NCI-H2081 (cell line): Measurements from ENCODE around the gene GLI2.

Experiments
- DNase-seq, 2 experiments: peaks; one replicate each; lab custom pipeline; 2025; lab: John Stamatoyannopoulos, UW

Gene GLI2

DNA sequence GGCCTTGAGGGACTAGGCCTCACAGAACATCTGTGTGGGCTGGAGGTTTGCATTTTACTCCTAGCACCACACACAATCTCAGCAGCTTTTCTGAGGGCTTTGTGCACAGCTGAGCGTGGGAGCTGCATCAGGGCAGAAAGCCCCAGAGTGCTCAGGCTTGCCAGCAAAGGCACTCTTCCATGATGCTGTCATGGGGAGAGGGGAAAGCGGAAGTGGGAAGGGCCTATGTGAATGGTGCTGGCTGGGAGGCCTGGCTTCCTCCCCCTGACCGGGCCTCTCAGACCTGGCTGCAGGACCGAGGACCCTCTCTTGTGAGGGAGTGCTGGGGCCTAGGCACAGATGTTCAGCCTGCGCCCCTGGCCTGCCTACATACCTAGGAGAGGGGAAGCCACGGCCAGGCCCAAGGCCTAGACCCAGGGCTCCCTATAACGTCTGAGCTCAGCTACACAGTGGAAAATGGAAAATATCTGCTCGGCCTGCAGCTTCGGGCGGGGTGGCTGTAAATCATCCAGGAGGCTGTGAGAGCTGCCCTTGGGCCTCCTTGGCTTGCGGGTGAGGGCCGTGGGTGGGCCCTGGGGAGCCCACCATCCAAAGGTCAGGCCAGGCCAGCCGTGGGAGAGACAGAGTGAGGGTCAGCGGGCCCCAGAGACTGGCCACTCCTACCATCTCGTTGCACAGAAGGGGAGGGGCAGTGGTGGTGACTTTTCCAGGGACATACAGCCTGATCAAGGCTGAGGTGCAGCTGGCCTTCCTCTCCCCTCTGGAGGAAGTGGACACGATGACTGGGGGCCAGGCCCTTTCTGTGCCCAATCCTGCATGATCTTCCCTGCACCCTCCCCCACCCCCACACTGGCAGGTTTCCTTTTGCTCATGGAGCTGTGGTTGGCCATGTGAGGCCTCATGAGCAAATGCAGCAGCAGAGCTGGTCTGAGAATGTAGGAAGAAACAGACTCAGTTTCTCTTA lies 22.8 kb downstream of the GLI2 start:
- no peak for DNase-seq

DNA sequence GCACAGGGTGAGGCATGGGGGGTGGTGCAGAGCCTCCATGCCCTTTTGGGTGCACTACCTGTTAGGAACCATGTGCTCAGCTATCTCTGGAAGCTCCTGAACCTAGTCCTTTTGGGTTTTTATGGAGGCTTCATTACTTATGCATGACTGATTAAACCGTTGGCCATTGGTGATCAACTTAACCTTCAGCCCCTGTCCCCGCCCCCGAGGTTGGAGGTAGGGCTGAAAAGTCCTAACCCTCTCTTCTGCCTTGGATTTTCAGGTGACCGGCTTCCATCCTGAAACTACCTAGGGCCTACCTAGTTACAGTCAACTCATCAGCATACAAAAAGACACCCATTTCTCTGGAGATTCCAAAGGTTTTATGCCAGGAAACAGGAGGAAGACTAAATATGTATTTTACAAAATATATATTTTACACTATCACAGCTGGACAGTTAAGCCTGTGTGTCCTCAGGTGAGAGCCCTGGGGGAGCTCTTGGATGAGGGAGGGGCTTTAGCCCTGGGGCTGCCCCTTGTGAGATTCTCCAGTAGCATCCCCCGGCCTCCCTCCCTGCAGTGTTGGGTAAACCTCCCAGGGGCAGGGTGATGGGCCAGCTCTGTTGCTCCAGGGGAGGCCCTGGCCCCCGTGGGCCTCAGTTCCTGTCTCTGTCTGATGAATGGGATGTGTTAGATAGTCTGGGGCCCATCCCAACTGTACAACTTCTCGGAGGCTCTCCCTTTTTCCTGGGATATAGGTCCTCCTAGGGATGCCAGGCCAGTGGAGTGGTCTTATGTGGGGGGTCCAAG lies 24.1 kb downstream of the GLI2 start:
- DNase-seq: no peak

DNA sequence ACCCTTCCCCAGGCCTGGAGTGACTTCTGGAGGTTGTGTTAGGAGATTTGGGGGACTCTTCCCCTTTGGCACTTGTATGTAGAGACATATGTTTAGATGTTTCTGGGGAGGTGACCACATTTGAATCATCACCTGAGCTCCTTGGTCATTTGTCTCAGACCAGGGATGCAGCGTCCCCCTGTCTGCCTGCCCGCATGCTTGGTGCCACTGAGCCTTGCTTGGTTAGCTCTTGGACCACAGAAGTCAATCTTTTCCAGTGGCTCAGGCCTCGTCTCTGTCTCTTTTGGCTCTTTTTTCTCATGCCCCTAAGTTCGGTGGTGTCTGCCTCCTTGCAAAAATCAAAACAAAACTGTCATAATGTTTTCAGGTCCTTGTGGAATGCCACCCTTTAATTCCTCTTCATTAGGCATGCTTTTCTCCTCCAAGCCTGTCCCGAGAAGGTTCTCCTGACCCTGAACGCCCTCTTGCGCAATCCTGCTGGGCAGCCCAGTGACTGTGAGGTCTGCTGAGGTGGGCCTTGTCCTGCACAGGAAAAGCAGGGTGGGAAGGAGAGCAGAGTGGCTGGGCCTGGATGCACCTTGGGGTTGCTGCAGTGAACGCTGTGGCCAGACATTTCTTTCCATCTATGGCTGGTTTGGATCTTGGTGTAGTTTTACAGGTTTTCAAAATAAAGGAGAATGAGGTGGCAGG lies 24.9 kb downstream of the GLI2 start:
- DNase-seq: no peak

DNA sequence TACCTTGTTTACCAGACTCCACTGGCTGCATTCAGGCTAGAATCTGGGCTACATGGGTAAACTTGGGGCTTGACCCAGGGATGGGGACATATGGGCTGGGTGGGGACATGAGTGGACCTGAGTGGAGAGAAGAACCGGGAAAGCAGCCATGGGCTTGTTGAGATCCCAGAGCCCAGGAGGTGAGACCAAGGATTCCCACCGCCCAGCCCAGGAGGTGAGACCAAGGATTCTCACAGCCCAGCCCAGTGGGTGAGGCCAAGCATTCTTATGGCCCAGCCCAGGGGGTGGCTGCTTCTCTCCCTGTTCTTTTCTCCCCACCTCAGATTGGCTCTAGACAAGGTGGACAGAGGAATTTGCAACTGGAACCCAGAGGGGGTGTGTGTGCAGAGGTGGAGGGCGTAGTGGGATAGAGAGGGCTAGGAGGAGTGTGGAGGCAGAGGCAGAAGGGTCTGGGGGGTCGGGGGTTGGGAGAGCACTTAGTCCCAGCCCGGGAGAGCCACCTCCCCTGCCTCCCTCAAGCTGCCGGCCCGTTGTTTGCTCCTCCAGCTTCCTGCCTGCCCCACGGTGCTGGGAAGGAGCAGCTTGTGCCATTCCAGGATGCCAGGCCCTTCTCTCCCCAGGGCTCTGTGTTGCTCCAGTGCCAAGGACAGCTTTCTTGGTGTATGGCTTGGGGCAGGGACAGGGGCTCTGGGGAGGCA lies 25.6 kb downstream of the GLI2 start:
- DNase-seq: no peak

DNA sequence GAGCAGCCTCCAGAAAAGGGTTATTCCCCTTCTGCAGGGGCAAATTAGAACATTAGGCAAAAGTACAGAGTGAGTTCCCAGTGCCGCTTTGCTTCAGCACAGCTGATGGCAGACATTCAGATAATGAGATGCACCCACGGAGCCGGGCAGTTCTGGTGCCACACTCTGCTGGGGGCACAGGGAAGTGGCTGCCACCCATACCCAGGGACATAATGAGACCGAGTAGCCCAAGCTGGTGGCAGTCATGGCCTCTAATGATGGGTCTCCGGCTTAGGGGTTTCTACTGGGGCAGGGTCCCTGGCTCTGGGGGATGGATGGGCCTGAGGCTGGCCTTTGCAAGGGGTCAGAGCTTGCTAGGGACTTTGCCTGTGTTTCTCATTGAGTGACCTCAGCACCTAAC lies 26.2 kb downstream of the GLI2 start:
- DNase-seq: no peak

DNA sequence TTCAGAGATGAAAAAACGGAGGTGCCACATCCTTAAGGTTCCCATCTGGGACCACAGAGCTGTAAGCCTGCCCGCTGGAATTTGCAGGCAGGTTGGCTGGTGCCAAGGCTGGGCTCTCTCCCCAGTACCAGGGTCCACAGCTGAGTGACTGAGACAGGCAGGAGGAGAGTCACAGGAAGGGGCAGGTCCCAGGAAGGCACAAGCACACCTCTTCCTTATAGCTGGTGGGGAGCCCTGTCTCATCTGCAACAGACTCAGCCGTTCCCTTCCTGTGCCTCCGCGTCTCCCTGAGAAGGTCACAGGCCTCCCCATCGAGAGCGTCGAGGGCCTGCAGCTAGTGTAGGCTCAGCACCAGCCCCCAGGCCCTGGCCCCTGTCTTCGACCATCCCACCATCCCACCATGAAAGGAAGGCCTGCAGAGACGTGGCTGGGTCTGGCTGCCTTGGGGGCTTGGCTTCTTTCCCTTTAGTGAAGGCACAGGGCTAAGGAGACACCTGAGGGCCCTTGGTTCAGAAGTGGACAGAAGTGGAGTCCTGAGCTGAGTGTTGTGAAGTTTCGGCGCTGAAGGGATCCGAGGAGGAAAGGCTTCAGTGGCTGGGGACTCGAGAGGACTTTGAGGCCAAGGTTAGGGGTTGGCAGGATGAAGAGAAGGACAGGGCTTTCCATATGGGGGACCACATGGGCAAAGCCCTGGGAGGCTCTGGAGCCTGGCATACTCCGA lies 26.8 kb downstream of the GLI2 start:
- DNase-seq: no peak

DNA sequence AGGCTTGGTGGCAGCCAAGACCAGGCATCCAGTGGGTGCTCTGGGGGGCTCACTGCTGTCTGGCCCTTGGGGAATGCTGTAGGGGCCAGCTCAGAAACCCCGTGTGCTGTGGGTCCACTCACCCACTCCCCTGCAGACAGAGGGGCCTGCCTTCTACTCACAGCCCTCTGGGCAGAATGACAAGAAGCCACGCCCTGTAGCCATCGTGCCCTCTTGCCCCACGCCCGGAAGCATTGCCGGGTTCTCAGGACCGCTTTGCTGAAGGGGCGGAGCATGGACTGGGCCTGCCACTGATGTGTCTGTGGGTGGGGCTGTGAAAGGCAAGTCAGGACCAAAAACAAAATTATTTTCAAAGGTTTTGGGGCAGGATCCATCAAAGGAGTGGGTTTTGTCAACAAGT lies 27.8 kb downstream of the GLI2 start:
- no peak for DNase-seq

DNA sequence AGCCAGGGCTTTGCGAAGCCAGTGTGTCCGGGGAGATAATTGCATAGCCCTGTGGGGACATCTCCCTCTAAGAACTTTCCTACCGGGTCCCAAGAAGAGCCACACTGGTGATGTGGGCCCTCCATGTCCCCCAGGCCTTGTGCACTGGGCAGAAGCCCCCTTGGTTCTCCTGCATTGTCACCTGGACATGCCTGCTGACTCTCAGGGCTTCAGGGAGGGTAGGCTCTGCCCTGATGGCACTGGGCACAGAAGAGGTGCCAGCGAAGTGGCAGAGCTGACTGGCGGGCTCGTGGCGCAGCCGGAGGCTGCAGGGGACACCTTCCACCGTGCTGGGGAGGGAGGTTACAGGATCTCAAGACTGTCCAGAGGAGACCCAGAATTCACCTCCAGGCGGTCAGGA lies 28.3 kb downstream of the GLI2 start:
- DNase-seq: no peak

DNA sequence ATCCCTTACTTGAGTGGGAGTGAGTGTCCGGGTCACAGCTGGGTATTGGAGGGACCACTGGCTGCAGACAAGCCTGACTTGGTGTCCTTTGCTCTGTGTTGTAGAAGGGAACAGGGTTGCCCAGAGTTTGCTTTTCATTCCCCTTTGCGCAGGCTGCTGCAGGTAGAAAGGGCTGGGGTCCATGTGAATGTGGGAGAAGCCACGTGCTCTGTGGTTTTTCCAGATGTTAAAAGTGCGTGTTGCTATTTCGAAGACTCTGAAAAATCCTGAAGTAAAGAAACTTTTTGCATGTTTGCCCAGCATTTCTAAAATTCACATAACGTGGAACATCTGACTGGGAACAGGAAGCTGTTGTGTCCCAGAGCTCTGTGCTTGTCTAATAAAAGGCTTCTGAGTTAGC lies 28.8 kb downstream of the GLI2 start:
- DNase-seq: no peak

DNA sequence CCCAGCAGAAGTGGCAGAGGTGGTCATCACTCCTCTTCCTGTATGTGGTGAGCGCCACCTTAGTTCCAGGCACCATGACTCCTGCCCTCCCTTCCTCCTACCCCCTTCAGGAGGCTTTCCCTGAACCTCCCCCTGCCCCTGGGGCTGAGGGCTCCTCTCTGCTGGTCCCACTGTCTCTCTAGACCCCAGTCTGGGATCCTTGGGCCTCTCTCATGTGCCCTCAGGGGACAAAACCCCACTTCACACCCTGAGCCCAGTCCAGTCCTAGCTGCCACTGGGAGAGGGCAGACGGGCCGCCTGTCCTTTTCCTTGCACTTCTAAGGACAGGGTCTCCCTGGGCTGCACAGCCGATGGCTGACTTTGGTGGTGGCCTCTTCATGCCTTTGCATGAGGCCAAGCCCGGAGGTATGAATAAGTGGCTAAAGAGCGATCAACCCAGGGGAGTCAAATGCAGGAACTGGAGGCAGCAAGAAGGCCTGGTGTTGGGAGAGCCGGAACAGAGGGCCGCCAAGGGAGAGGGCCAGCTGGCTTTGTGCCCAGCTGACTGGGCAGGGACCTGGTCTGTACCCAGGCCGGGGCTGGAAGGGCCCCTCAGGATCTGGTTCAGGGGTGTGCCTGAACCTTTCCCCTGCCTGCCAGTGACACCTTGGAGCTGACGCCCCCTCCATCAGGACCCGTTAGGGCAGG lies 29.5 kb downstream of the GLI2 start:
- no peak for DNase-seq

DNA sequence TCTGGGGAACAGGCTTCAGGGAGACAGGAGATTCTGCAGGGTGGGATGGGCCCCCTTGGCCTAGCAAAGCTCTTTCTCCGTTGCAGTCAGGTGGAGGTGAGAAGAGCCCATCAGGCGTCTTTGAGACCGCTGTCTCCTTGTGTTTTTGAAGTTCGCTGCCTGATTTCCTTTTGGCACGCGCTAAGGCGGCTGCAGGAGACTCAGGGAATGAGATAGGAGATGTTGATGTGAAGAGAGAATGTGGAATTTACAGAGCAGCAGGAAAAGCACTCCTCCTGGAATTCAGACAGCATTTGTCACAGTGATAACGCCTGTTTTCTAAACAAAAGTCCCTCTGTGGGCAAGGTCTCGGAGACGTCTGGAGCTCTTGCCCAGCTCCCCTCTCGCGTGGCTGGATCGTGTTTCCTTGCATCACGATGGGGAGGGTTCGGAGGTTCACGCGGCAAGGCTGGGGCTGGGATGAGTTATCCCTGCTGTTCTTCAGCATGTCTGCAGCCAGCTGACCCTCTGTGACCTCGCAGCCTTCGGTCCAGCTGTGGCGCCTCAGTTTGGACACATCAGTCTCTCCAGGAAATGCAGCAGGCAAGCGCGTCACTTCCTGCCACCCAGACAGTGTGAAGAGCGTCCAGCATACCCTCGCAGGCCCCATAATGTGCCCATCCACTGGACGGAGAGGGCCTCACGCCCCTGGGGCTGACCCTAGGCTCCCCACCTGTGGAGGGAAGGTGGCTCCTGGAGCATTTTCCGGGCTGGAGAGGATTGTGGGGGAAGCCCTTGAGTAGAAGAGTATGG lies 30.2 kb downstream of the GLI2 start:
- DNase-seq: no peak

DNA sequence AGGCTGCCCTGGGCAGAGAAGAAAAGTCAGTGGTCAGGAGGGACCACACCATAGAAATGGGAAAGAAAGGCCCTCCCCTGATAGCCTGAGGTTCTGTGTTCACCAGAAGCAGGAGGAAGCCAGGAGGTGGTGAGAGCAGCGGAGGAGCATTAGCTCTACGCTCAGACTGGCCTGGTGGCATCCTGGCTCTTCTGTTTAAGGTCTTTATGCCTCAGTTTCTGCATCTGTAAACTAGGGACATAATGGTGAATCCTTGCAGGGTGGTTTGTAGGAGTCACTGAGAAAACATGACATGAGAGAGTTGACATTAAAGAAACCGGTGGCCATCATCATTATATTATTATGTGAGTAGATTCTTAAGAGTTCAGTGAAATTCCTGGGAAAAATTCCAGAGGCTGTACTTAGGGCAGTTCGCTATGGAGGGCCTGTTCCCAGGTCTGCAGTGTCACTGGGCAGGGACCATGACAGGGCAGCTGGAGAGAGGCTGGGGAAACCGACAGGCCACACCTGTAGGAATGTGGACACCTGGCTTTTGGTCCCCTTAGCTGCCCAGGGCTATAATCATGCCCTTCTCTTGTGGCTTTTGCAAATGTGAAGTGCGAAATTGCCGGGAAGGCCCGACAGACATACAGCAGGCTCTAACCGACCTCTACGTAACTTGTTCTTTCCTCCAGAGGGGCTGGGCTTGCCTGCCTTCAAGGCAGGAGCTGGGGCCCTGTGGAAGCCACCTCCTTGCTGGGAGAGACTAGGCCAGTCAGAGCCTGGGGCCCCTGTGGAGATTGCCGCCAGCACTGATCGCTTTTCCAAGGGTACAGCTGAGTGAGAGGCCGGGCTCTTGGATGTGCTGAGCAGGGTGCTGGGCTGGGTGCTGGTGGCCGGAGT lies 31.0 kb downstream of the GLI2 start:
- no peak for DNase-seq

DNA sequence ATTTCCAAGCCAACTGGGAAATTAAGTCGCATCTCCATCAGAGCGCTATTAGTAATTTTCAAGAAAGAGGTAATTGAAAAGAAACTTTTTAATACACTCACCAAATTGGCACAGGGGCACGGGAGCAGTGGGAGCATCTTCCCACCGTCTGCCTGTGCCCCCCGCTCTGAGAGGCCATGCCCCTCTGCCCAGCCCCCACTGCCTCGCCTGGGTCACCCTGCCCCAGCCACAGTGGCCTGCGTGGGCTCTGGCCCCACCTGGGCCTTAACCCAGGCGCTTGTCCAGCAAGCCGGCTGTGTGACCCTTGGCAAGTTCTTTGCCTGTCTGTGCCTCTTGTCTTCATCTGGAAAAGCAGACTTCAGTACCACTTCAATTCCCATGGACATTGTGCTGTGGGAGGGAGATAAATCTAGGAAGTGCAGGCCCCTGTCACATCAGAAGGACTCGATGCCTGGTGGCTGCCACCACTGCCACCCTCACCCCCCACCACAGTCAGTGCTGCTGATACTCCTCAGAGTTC lies 31.9 kb downstream of the GLI2 start:
- DNase-seq: no peak

DNA sequence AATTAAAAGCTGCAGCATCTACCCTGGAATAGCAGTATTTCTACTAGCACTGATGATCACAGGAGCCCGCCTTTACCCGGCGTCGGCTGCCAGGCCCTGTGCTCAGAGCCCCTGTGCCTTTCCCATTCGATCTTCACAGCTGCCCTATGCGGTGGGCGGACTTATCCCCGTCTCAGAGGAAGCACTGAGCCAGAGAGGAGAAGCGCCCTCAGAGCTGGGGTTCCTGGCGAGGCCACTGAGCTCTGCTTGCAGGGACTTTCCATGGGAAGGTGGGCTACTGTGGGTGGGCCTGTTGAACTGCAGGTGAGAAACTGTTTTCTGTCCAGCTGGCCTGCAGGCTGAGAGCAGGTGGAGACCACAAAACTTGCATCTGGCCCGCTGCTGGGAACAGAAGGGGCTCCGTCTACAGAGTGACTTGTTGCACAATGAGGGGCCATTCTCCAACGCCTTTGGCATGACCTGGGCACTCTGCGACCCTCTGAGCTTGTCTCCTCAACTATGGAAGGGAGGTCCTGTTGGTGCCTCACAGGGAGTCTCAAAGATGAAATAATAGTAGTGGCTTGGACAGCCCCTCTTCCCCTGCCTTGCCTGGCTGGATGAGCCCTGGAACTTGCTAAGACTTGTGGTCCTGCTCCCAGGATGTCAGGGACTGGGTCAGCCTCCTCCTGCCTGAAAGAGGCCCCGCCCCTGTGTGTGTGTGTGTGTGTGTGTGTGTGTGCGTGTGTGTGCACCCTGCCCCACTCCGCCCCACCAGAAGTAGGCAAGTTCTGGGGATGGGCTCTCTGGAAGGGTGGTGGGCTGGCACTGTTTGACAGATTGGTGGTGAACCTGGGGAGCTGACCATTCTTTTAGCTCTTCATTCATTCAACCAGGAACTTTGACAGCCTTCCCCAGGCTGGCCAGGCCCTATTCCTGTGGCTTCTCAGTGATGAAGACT lies 32.7 kb downstream of the GLI2 start:
- DNase-seq: no peak

DNA sequence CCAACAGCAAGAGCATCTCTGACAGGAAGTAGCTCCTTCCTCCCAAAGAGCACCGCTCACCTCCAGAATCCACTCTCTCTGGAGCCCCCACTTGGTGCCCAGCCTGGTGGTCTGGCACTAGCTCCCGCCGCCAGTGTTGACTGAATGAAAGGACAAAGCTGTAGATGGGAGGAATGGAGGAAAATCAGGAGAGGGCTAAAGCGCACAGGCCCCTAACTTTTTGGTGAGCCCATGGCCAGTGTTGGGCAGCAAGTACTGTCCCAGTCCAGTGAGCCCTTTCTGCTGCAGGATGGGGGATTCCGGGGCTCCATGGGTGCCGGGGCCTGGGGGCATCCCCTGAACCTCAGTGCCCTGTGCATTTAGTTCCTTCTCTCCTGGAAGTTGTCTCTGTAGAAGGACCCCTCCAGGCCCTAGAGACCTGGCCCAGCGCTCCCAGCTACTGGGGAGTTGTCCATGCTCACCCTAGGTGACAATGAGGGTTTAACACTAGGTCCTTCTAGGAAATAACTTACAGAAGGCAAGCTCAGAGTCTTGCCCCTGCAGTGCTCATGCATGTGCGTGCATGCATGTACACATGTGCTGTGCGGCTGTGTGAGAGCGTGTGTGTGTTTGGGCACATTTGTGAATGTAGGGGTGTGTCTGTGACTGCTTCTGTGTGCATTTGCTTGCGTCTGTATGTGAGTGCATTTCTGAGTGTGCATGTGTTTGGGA lies 33.6 kb downstream of the GLI2 start:
- no peak for DNase-seq

DNA sequence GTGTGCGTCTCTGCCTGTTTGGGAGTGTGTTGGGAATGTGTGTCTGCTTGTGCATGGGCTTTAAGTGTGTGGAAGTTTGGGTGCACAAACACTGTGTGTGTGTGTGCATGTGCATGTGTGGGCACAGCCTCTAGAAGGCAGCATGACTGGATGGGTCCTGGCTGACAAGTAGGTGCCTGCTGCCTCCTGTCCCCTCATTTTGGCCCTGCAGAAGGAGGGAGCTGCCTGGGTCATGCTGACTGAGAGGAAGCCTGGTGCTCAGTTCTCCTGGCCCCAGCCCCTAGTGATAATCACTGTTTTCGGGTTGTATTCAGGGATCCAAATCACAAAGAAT lies 34.1 kb downstream of the GLI2 start:
- DNase-seq: no peak

DNA sequence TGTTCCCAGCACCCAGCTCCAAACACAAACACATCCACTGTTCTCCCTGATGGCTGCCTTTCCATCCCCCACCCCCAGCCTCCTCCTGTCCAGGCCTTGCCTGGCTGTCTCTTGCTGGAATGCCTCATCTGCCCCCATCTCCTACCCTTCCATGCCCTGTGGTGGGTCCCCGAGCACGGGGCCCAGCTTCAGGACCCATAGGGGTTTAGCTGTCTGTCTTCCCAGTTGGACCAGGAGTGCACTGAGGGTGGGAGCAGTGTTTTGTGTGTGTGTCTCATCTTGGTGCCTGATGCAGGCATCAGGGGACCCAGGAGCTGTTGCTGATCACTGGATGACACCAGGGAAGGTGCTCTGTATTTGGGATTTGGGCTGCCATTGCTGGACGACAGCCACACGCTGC lies 34.5 kb downstream of the GLI2 start:
- no peak for DNase-seq
